ENCODE data around the gene BEX5.
"Not testable (repeated sequence)": the region's sequence is repeated elsewhere in the genome, so short reads cannot be mapped to it uniquely, and the experiment has no call there.

BEX5 gene

GRCh38 chrX:102155806-102156179 lies at the start of gene BEX5:
Gene BEX5, minus strand, starts transcription at chrX:102155977. Its CDS starts 1,712 bp downstream, at chrX:102154265.
- DNase-seq (ENCODE audit: low read depth in 2 of 2): peak; percentile 26 to 51

- no peak for DNase-seq (ENCODE audit: low read depth in 2 of 2)
Observed at GRCh38 chrX:102185967-102186720, 30.4 kb upstream of the BEX5 start.

- DNase-seq (ENCODE audit: low read depth in 2 of 2): no peak
Observed at GRCh38 chrX:102154900-102155805, 624 bp downstream of the BEX5 start.

GRCh38 chrX:102154218-102154860 lies 1.4 kb downstream of the BEX5 start:
- DNase-seq (ENCODE audit: low read depth in 2 of 2): no peak

- DNase-seq (ENCODE audit: low read depth in 2 of 2): not testable (repeated sequence)
Observed at GRCh38 chrX:102142274-102142673, 13.5 kb downstream of the BEX5 start, which contains the start of gene TCEAL6. Gene TCEAL6, minus strand, starts transcription at chrX:102142481.

- DNase-seq (ENCODE audit: low read depth in 2 of 2): not testable (repeated sequence)
Observed at GRCh38 chrX:102141631-102142030, 14.1 kb downstream of the BEX5 start.

- not testable (repeated sequence) for DNase-seq (ENCODE audit: low read depth in 2 of 2)
Observed at GRCh38 chrX:102140876-102141275, 14.9 kb downstream of the BEX5 start.

GRCh38 chrX:102138064-102138463 lies 17.7 kb downstream of the BEX5 start:
- no peak for DNase-seq (ENCODE audit: low read depth in 2 of 2)

GRCh38 chrX:102129473-102129872 lies 26.3 kb downstream of the BEX5 start:
- DNase-seq (ENCODE audit: low read depth in 2 of 2): no peak

GRCh38 chrX:102126863-102127262 lies 28.9 kb downstream of the BEX5 start:
- DNase-seq (ENCODE audit: low read depth in 2 of 2): no peak

- DNase-seq (ENCODE audit: low read depth in 2 of 2): not testable (repeated sequence)
Observed at GRCh38 chrX:102126080-102126818, 29.5 kb downstream of the BEX5 start.

GRCh38 chrX:102125436-102125835 lies 30.3 kb downstream of the BEX5 start, which contains the start of gene TCEAL2:
Gene TCEAL2, plus strand, starts transcription at chrX:102125679. Its CDS starts 1,152 bp downstream, at chrX:102126831.
- peak in 1 of 2 donors; percentile 10 for DNase-seq (ENCODE audit: low read depth in 2 of 2)

GRCh38 chrX:102125014-102125413 lies 30.8 kb downstream of the BEX5 start:
- DNase-seq (ENCODE audit: low read depth in 2 of 2): not testable (repeated sequence)

GRCh38 chrX:102115748-102116147 lies 40.0 kb downstream of the BEX5 start:
- no peak for DNase-seq (ENCODE audit: low read depth in 2 of 2)

- DNase-seq (ENCODE audit: low read depth in 2 of 2): no peak
Observed at GRCh38 chrX:102113367-102113766, 42.4 kb downstream of the BEX5 start.

All from stimulated activated CD4-positive, alpha-beta T cell treated with anti-CD3 and anti-CD28 coated beads, Interleukin-1b, Interleukin-23, amount 100 ng/mL, for 4 hours (primary cell).